Activated CD4-positive, alpha-beta T cell treated with anti-CD3 and anti-CD28 coated beads, Interleukin-2, amount 50 U/mL, for 48 hours (primary cell): Measurements from ENCODE around the gene EPS15.
"Not testable (repeated sequence)": the region's sequence is repeated elsewhere in the genome, so short reads cannot be mapped to it uniquely, and the experiment has no call there.

ENCODE experiments used
- DNase-seq, 2 experiments: peaks; one replicate each; pipeline ENCODE4 v3.0.0-alpha.2; 2020

EPS15 gene

GRCh38 chr1:51512606-51513005 is 6.5 kb downstream of the EPS15 start:
- DNase-seq: no peak

- no peak for DNase-seq
Observed at GRCh38 chr1:51512120-51512519, 6.9 kb downstream of the EPS15 start.

GRCh38 chr1:51509773-51510172 is 9.3 kb downstream of the EPS15 start:
- DNase-seq: no peak

- no peak for DNase-seq
Observed at GRCh38 chr1:51506537-51506936, 12.5 kb downstream of the EPS15 start.

GRCh38 chr1:51504806-51505525 is 14.1 kb downstream of the EPS15 start:
- peak; percentile 31 to 38 for DNase-seq

GRCh38 chr1:51501218-51501630 is 17.8 kb downstream of the EPS15 start:
- DNase-seq: peak; percentile 34 to 40

GRCh38 chr1:51499694-51500093 is 19.4 kb downstream of the EPS15 start:
- no peak for DNase-seq

GRCh38 chr1:51498924-51499323 is 20.1 kb downstream of the EPS15 start:
- DNase-seq: no peak

GRCh38 chr1:51497340-51497739 is 21.7 kb downstream of the EPS15 start:
- no peak for DNase-seq

GRCh38 chr1:51494138-51494830 is 24.8 kb downstream of the EPS15 start:
- no peak for DNase-seq

- no peak for DNase-seq
Observed at GRCh38 chr1:51491166-51491981, 27.7 kb downstream of the EPS15 start.

GRCh38 chr1:51489472-51489871 is 29.6 kb downstream of the EPS15 start:
- no peak for DNase-seq

- no peak for DNase-seq
Observed at GRCh38 chr1:51488372-51489050, 30.6 kb downstream of the EPS15 start.

GRCh38 chr1:51487628-51488027 is 31.4 kb downstream of the EPS15 start:
- no peak for DNase-seq

GRCh38 chr1:51484591-51484990 is 34.5 kb downstream of the EPS15 start:
- no peak for DNase-seq

GRCh38 chr1:51482881-51483280 is 36.2 kb downstream of the EPS15 start:
- DNase-seq: no peak

- DNase-seq: not testable (repeated sequence)
Observed at GRCh38 chr1:51474832-51475620, 44.0 kb downstream of the EPS15 start.

- no peak for DNase-seq
Observed at GRCh38 chr1:51473331-51474115, 45.5 kb downstream of the EPS15 start.

- DNase-seq: no peak
Observed at GRCh38 chr1:51472359-51472758, 46.7 kb downstream of the EPS15 start.

GRCh38 chr1:51469518-51469917 is 49.5 kb downstream of the EPS15 start:
- no peak for DNase-seq

GRCh38 chr1:51464828-51465227 is 54.2 kb downstream of the EPS15 start:
- no peak for DNase-seq
